H1 (cell line): Measurements from ENCODE around the gene ZDHHC8.

Experiments
- ASH2L ChIP-seq: fragments of 200-600, 300-600 bp; sonication (generic); IDR thresholded peaks from one replicate; pipeline ENCODE4 v1.7.1; 2017; ENCODE audit warnings: low read length
- BCL11A ChIP-seq, 2 experiments: IDR thresholded peaks; one replicate each; pipeline ENCODE4 v1.6.1; 2011; ENCODE audit warnings: low read depth in 2 of 2, low read length in 2 of 2, mild to moderate bottlenecking in 2 of 2
- BRCA1 ChIP-seq: IDR thresholded peaks from 2 replicates; pipeline ENCODE4 v1.6.1; 2012; ENCODE audit warnings: low read depth, low read length, improper control_type of control experiment
- CHD1 ChIP-seq: IDR thresholded peaks from 2 replicates; pipeline ENCODE4 v1.6.1; 2012; ENCODE audit warnings: low read depth, low read length, improper control_type of control experiment
- CTCF ChIP-seq, 3 experiments: IDR thresholded peaks; 1 replicate in 2 of 3; 2 replicates in 1 of 3; pipeline versions ENCODE4 v1.5.1 to v1.6.1; 2011; ENCODE audit warnings: low read length in 3 of 3, mild to moderate bottlenecking in 3 of 3, inconsistent platforms in 2 of 3, low read depth in 1 of 3, moderate library complexity in 1 of 3; ENCODE audit not compliant: insufficient read depth in 1 of 3; ENCODE audit errors: control extremely low read depth in 1 of 3
- KDM4A ChIP-seq: IDR thresholded peaks from one replicate; pipeline ENCODE4 v1.7.1; 2012; ENCODE audit warnings: low read depth, mild to moderate bottlenecking, moderate library complexity, low read length, inconsistent platforms; ENCODE audit not compliant: severe bottlenecking
- KDM5A ChIP-seq: fragments of 200-600 bp; IDR thresholded peaks from 2 replicates; pipeline ENCODE4 v1.7.1; 2012; ENCODE audit warnings: mild to moderate bottlenecking, low read length, inconsistent platforms, mixed read lengths
- POLR2A ChIP-seq, 2 experiments: IDR thresholded peaks; 1 replicate in 1 of 2; 2 replicates in 1 of 2; pipeline ENCODE4 v1.6.1; 2011; ENCODE audit warnings: low read depth in 2 of 2, low read length in 2 of 2, mild to moderate bottlenecking in 2 of 2; ENCODE audit errors: control extremely low read depth in 1 of 2
- SRF ChIP-seq: IDR thresholded peaks from 2 replicates; pipeline ENCODE4 v1.6.1; 2011; ENCODE audit warnings: mild to moderate bottlenecking, low read depth, low read length, moderate library complexity
- USF2 ChIP-seq: IDR thresholded peaks from 2 replicates; pipeline ENCODE4 v1.6.1; 2011; ENCODE audit warnings: low read length, improper control_type of control experiment

GRCh38 chr22:20128619-20128901, 3.0 kb upstream of the ZDHHC8 start:
- TF ChIP-seq CTCF (IDR thresholded peaks at IDR 0.05; ENCODE audit: control extremely low read depth in 1 of 3, insufficient read depth in 1 of 3, low read depth in 1 of 3, low read length in 3 of 3) (no peak), ASH2L (no peak), POLR2A (IDR thresholded peaks at IDR 0.05; ENCODE audit: control extremely low read depth in 1 of 2, low read depth in 2 of 2, low read length in 2 of 2) (no peak; a peak in 1 of 3 replicates), CHD1 (no peak), USF2 (no peak), KDM5A (no peak), KDM4A (no peak), BCL11A (IDR thresholded peaks at IDR 0.05; ENCODE audit: low read depth in 2 of 2, low read length in 2 of 2) (no peak), SRF (no peak), BRCA1 (no peak)
